HG03575 (cell line): ENCODE data around the gene GRIA3.
"Not testable (repeated sequence)": the region's sequence is repeated elsewhere in the genome, so short reads cannot be mapped to it uniquely, and the experiment has no call there.

Experiments used
- ATAC-seq: cut with Tn5 transposase; IDR thresholded peaks from one replicate; pipeline ENCODE4 v1.9.1; 2021; ENCODE audit not compliant: unreplicated experiment, insufficient number of reproducible peaks, low FRiP score; ENCODE audit errors: extremely low read depth

The GRIA3 gene

DNA sequence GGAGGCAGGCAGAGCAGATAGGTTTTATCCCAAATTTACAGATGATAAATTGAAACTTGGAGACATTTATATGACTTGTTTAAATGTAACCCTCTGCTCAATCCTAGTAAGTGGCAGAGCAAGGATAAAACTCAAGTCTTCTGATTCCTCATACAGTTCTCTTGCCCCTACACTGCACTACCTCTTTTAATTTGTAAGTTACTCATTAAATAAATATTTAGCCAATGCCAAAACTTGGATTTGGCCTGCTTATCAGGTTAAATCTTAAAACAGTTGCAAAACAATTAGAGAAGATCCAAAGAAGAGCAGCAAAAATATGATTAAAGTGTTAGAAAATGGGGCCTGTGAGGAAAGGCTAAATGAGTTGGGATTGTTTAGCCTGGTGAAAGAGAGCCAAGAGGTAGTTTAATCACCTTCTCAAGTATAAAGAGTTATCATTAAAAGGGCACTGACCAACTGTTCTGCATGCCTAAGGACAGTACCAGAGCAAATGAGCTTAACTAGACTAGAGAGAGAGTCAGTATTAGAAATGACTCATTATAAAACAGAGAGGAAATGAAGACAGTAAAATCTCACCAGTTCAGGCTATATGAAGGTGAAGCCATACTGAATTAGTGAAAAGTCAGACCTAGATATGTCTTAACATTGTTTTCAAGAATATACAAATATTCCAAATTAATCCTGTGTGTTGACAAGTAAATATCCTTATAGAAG lies 146.3 kb downstream of the GRIA3 start:
- peak; percentile 92 for ATAC-seq

DNA sequence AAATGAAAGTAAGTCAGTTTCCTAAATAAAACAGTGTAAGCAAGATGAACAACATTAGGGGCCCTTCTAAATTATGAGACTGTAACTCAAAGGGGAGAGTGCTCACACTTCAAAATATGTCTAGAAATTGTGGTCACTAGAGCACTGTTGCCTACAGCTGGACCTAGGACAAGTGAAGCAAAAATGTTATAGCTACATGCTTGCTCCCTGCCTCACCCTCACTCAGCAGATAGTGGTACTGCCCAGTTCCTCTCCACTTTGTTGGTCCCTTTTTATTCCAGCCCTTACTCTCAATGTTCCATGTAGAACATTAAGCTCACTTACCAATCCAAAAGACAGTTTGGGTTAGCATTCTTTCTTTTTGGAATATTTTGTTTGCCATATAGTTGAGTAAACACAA lies 147.3 kb downstream of the GRIA3 start:
- no peak for ATAC-seq

DNA sequence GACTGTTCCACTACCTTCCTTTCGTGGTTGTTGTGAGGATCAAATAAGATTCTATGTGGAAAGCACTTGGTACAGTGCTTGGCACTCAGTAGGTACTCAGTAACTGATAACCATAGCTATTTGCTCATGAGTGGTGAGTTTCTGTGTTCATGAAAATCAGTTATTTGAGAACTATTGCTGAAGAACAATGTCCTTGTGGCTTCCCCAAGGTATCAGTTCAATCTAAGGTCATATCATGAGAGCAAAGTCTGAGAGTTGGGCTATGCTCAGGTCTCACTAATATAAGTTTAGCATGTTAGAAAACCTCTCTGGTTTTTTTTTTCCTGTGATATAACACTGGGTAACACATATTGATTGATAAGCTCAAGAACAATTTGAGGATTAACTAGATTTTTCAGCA lies 147.8 kb downstream of the GRIA3 start:
- no peak for ATAC-seq

- ATAC-seq: no peak
Observed at GRCh38 chrX:123336666-123337065, 152.6 kb downstream of the GRIA3 start.

GRCh38 chrX:123337886-123338639 lies 154.0 kb downstream of the GRIA3 start:
- ATAC-seq: no peak

- ATAC-seq: no peak
Observed at GRCh38 chrX:123339221-123339905, 155.3 kb downstream of the GRIA3 start.

DNA sequence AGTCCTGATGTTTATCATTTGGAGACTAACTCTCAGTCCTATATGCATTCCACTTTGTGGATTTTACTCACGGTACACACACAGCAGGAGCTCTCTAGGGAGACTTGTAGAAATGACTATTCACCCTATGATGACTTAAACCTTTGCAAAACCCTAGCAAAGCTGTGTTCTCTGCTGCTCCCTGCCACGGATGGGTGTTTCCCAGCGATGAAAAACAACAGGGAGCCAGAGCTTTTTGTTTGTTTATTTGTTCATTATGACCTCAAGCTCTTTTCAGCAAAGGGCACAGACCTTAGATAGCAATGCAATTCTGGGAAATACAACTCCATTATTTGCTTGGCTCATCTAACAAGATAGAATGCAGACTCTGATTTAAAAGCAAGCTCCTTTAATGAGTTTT lies 156.6 kb downstream of the GRIA3 start:
- no peak for ATAC-seq

DNA sequence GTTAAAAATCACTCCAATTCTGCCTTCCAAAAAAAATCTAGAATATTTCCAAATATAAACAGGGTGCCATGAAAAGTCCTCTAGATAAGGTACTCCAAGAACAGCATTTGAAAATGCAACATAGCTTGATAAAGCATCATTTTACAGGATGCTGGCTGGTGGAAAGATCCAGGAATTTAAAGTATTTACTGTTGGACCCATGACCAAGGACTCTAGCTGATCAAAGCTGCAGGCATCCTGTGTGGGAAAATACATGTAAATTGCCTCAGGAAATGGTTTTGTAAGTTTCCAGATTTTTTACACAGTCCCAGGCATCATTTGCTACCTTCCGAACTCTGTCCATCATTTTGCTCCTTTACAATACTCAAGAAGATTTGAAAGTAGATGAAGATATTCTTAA lies 164.4 kb downstream of the GRIA3 start:
- ATAC-seq: no peak

DNA sequence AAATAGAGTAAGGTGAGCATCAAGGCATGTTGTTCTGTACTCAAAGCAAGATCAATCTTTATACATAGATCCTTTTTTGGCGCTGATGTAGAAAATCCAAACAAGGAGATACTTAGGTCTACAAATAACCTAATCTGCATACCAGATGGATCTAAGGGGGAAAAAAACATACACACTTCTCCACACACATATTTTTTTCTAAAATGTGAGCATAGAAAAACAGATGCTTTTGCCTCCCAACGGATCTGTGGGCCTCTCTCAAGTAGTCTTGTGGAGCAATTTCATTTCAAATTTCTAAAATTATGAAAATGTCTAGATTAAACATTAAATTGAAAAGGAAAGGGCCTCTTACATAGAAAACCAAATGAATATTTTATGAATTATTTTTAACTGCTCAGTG lies 166.1 kb downstream of the GRIA3 start:
- no peak for ATAC-seq

GRCh38 chrX:123357941-123358340 lies 173.9 kb downstream of the GRIA3 start:
- peak; percentile 87 for ATAC-seq

GRCh38 chrX:123358457-123358856 lies 174.4 kb downstream of the GRIA3 start:
- no peak for ATAC-seq

GRCh38 chrX:123361371-123361770 lies 177.3 kb downstream of the GRIA3 start:
- no peak for ATAC-seq

GRCh38 chrX:123386196-123386595 lies 202.1 kb downstream of the GRIA3 start:
- not testable (repeated sequence) for ATAC-seq

GRCh38 chrX:123392921-123393320 lies 208.8 kb downstream of the GRIA3 start:
- no peak for ATAC-seq

DNA sequence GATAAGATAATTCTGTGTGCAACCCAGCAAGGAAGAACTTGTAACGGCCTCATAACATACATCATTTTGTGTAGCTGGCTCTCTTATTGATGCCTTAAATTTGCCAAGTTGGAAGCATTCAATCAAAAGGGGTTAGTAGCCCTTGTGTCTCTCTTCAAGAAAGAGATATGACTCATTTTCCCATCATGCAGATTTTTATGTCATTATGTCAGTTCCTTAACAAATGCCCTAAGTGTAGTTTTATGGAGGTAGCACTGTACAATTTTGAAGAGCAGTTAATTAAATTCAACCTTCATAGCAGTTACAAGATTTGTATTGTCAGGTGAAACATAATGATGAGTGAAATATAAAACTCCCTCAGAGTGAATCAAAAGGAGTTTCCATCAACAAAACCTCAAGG lies 215.6 kb downstream of the GRIA3 start:
- ATAC-seq: no peak

DNA sequence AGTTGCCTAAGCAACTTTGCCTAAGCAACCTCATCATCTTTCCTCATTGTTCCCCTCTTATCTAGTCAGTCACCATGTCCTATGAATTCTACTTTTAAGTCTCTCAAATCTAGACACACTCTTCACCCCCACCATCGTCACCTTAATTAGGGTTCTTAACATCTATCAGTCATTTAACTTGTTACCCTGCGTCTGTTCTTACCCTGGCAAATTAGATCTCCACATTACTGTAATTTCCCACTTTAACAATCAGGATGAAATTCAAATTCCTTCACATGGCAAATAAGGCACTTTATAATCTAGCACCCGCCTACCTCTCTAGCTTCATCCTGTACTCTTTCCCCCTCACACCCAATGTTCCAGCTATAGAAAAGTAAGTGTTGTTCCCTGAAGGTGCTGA lies 221.2 kb downstream of the GRIA3 start:
- ATAC-seq: no peak

GRCh38 chrX:123408821-123409737 lies 225.0 kb downstream of the GRIA3 start:
- no peak for ATAC-seq

DNA sequence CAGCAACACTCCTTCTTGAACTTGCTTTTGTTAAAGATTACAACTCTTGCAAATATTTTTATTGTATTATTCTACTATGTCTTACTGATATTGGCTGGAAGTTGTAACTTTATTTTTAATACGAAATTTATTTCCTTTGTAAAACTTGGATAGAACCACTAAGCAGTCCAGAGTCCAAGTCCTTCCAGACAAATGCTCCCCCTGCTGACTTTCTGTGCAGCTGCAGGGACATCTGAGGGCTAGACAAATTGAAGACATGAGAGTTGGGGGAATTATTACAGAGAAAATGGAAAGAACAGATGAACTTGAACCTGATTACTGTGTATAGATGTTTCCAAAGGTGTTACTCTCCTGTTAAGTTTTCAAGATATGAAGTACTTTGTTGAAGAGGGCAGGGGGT lies 238.8 kb downstream of the GRIA3 start:
- ATAC-seq: no peak

DNA sequence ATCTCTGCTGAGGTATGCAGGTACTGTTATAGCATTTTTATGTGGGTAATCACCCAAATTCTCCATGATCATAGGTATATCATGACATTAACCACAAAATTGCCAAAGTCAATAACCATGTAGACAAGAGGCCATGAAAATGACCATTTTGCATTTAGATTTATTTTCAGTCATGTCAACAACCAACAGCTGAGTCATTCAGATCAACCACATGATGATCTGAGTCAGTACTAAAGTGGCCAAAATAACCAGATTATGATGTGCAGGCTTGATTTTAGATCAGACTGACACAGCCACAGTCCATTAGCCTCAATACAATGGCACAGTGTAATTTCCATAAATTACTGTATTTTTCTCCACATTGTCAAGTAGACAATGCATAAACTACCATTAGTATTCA lies 240.5 kb downstream of the GRIA3 start:
- ATAC-seq: peak; percentile 84
